PFSK-1 (cell line): ENCODE measurements around the gene SPDYE16.

Experiments
- POLR2AphosphoS5 ChIP-seq: IDR thresholded peaks from 2 replicates; pipeline ENCODE4 v1.6.1; 2012; ENCODE audit warnings: low read depth, mild to moderate bottlenecking, control low read depth, low read length, moderate library complexity
- REST ChIP-seq, 2 experiments: IDR thresholded peaks; 2 replicates each; pipeline versions ENCODE4 v1.6.1 to v1.8.0; 2011 to 2012; ENCODE audit warnings: low read depth in 2 of 2, low read length in 2 of 2, control low read depth in 1 of 2, inconsistent platforms in 1 of 2, mild to moderate bottlenecking in 1 of 2, moderate library complexity in 1 of 2; ENCODE audit not compliant: insufficient read depth in 1 of 2

GRCh38 chr7:76507723-76508406 lies 35.2 kb downstream of the SPDYE16 start:
- no peak for TF ChIP-seq REST (IDR thresholded peaks at IDR 0.05; ENCODE audit: insufficient read depth in 1 of 2, low read depth in 2 of 2, low read length in 2 of 2)
- no peak for TF ChIP-seq POLR2AphosphoS5
